ENCODE data around the gene PAK1.

The PAK1 gene

GRCh38 chr11:77401486-77402217 is 72.2 kb downstream of the PAK1 start:
- H3K27me3 ChIP-seq (ENCODE audit: insufficient read depth, poor library complexity, severe bottlenecking) = no peaks in the 10 kb centered on the region
- peak overlapping the region; percentile 1; the same call in 1 of the 2 replicates for H3K27ac ChIP-seq (replicated peaks)
- H3K4me3 ChIP-seq (replicated peaks; ENCODE audit: insufficient read depth, low read length) = no peak overlapping the region
- TF ChIP-seq SPI1 (IDR thresholded peaks at IDR 0.05; ENCODE audit: borderline replicate concordance, low read depth) (no peak), GABPA (IDR thresholded peaks at IDR 0.05; ENCODE audit: low read depth) (no peak), POLR2AphosphoS5 (IDR thresholded peaks at IDR 0.05; ENCODE audit: low read depth) (no peak), REST (IDR thresholded peaks at IDR 0.05; ENCODE audit: insufficient replicate concordance, low read depth) (no peak), CTCF (IDR thresholded peaks at IDR 0.05; ENCODE audit: insufficient read depth, low read length) (no peak)
- no peak for DNase-seq (ENCODE audit: low read depth in 1 of 2, low spot score in 1 of 2)

GRCh38 chr11:77400775-77401449 is 73.0 kb downstream of the PAK1 start:
- DNase-seq (ENCODE audit: low read depth in 1 of 2, low spot score in 1 of 2) = no peak
- no peak for TF ChIP-seq CTCF (IDR thresholded peaks at IDR 0.05; ENCODE audit: insufficient read depth, low read length)
- no peak overlapping the region for H3K4me3 ChIP-seq (replicated peaks; ENCODE audit: insufficient read depth, low read length)
- H3K27ac ChIP-seq (replicated peaks) = peak overlapping the region; percentile 1; the same call in 1 of the 2 replicates
- no peaks in the 10 kb centered on the region for H3K27me3 ChIP-seq (ENCODE audit: insufficient read depth, poor library complexity, severe bottlenecking)

- no peaks in the 10 kb centered on the region for H3K27me3 ChIP-seq (ENCODE audit: insufficient read depth, poor library complexity, severe bottlenecking)
- no peak for DNase-seq (ENCODE audit: low read depth in 1 of 2, low spot score in 1 of 2)
- no peak overlapping the region for H3K4me3 ChIP-seq (replicated peaks; ENCODE audit: insufficient read depth, low read length)
- TF ChIP-seq SPI1 (IDR thresholded peaks at IDR 0.05; ENCODE audit: borderline replicate concordance, low read depth) (no peak), CTCF (IDR thresholded peaks at IDR 0.05; ENCODE audit: insufficient read depth, low read length) (no peak), REST (IDR thresholded peaks at IDR 0.05; ENCODE audit: insufficient replicate concordance, low read depth) (no peak), GABPA (IDR thresholded peaks at IDR 0.05; ENCODE audit: low read depth) (no peak), POLR2AphosphoS5 (IDR thresholded peaks at IDR 0.05; ENCODE audit: low read depth) (no peak)
- no peak overlapping the region for H3K27ac ChIP-seq (replicated peaks)
Observed at GRCh38 chr11:77400271-77400670, 73.6 kb downstream of the PAK1 start.
